Stimulated activated memory B cell treated with anti-CD40 and anti-IgM and Interleukin-4, amounts not matched to agents 10 μg/mL and 1 μg/mL and 100 μg/mL, for 72 hours (primary cell): ENCODE results near the gene LHPP.
"Not testable (repeated sequence)": the region's sequence is repeated elsewhere in the genome, so short reads cannot be mapped to it uniquely, and the experiment has no call there.

Source experiments
- ATAC-seq: fragments of 150-1000 bp; cut with Tn5 transposase; 2 replicates; pipeline ENCODE4 v1.10.0; 2021
- H3K27ac Mint-ChIP-seq: one replicate; pipeline ENCODE4 v1.8.0; 2022; ENCODE audit warnings: mild to moderate bottlenecking, mixed read lengths
- H3K27me3 Mint-ChIP-seq: one replicate; pipeline ENCODE4 v1.8.0; 2022; ENCODE audit warnings: mixed read lengths
- H3K36me3 Mint-ChIP-seq: one replicate; pipeline ENCODE4 v1.8.0; 2022; ENCODE audit warnings: mixed read lengths
- H3K4me1 Mint-ChIP-seq: one replicate; pipeline ENCODE4 v1.8.0; 2022; ENCODE audit warnings: mixed read lengths
- H3K4me3 Mint-ChIP-seq: one replicate; pipeline ENCODE4 v1.8.0; 2022; ENCODE audit warnings: mild to moderate bottlenecking, moderate library complexity, mixed read lengths
- H3K9me3 Mint-ChIP-seq: one replicate; pipeline ENCODE4 v1.8.0; 2022; ENCODE audit warnings: mixed read lengths

The LHPP gene

DNA sequence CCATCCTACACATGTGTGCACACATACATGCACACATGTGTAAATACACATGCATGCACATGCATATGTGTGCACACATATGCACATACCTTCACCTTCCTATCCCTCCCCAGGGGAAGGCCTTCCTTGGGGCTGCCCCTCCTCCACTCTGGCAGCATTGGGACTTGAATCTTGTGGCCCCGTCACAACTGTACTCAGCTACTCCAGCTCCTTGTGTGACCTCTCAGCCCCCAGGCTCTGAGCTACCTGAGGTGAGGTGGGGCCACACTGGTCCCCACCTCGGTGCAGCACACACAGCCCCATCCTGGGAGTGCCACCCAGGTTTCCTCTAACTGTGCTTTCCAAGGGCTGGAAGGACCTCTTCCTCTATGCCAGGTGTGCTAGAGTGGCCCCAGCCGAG lies 116.0 kb downstream of the LHPP start:
- peaks cover 3% of the 10 kb centered on the region for H3K9me3 Mint-ChIP-seq
- no peak for ATAC-seq
- H3K27ac Mint-ChIP-seq = no peak overlapping the region
- no peaks in the 10 kb centered on the region for H3K27me3 Mint-ChIP-seq
- peaks cover 34% of the 10 kb centered on the region for H3K4me1 Mint-ChIP-seq
- H3K36me3 Mint-ChIP-seq = peaks cover 7% of the 10 kb centered on the region
- H3K4me3 Mint-ChIP-seq = no peak overlapping the region

DNA sequence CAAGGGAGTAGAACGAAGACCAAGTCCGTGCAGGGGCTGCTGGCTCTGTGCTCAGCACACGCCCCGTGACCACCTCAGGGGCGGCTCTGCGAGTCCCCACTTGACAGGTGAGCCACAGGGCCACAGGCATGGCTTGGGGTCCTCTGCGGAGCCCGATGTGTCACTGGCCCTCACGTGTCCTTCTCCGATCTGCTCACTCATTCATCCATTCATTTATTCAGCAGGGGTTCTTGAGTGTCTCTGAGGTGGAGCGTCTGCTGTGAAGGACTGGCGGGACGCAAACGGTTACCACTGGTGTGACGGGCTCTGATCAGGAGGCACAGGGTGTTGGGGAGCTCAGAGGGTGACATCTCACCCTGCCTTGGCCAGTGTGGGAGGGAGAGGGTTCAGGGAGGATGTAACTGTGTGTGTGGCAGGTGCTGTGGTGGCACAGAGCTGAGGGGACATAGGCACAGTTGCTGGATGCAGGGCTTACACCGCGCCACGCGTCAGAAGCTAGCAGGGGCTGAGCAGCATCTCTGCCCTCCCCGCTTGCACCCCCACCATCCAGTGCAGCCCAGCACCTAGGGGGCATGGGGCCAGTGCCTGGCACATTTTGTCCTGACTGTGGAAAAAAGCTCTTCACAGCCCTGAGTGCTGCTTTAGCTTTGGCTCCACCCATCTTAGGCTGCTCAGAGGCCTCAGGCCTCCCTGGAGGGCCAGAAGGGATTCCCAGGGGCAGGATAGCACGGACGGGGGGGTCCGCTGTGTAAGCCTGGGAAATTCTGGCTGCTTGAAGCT lies 116.8 kb downstream of the LHPP start:
- H3K36me3 Mint-ChIP-seq = peaks cover 10% of the 10 kb centered on the region
- H3K4me1 Mint-ChIP-seq = peaks cover 42% of the 10 kb centered on the region
- peak; percentile 22 for ATAC-seq
- peaks cover 5% of the 10 kb centered on the region for H3K9me3 Mint-ChIP-seq
- H3K4me3 Mint-ChIP-seq = no peak overlapping the region
- H3K27me3 Mint-ChIP-seq = no peaks in the 10 kb centered on the region
- no peak overlapping the region for H3K27ac Mint-ChIP-seq

DNA sequence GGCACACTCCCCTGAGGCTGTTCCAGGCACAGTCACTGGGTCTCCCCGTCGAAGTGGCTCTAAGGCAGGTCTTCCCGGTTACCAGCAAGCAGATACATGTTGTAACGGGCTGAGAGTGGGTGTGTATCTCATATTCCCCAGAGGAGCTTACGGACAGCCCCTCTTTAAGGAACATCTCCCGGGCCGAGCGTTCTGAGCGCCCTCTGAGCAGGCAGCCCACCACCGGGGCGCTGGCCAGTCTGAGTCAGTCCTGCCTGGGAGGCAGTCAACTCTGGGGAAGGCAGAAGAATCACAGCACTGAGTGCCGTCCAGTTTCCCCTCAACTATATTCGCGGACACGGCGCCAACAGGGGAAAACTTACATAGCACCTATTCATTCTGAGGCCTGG lies 117.4 kb downstream of the LHPP start:
- H3K4me3 Mint-ChIP-seq = no peak overlapping the region
- ATAC-seq = no peak
- H3K36me3 Mint-ChIP-seq = peaks cover 12% of the 10 kb centered on the region
- H3K9me3 Mint-ChIP-seq = peaks cover 7% of the 10 kb centered on the region
- no peak overlapping the region for H3K27ac Mint-ChIP-seq
- no peaks in the 10 kb centered on the region for H3K27me3 Mint-ChIP-seq
- H3K4me1 Mint-ChIP-seq = peaks cover 45% of the 10 kb centered on the region

DNA sequence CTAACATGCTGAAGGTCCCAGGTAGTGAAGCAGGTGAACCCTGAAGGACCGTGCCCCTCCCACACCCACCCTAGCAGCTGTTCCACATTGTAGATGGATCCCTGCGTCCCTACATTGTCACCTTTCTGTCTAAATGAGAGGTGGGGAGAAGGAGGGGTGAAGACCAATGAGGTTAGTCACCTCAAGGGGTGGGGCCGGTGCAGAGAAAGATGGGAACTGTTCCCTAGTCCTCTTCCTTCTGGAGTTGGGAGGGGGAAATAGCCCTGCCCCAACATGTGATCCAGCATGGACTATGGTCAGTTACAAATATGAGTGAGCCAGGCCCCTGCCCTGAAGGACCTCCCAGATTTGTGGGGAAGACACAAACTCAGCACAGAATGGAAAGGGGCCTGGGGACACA lies 124.5 kb downstream of the LHPP start:
- H3K4me3 Mint-ChIP-seq = peak overlapping the region; percentile 44
- H3K27ac Mint-ChIP-seq = peak overlapping the region; percentile 67
- no peak for ATAC-seq
- H3K27me3 Mint-ChIP-seq = no peaks in the 10 kb centered on the region
- peaks cover 7% of the 10 kb centered on the region for H3K36me3 Mint-ChIP-seq
- peaks cover 4% of the 10 kb centered on the region for H3K9me3 Mint-ChIP-seq
- H3K4me1 Mint-ChIP-seq = peaks cover 50% of the 10 kb centered on the region

DNA sequence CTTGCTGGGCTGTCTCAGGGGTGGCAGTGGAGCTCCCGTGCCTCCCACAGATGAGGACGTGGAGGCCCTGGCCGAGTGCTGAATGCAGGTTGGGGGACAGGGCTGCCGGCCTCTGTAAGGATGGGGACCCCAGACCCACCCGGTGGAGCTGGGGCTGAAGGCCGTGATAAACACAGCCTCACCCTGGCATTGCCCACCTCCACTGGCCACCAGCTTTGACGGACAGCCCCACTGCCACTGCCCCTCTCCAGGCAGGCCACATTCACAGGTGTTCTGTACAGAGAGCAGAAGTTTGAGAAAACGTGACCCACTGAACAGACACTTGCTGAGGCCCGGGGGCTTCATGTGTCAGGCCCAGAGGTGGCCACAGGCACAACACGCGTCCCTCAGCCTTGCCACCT lies 126.2 kb downstream of the LHPP start:
- peaks cover 5% of the 10 kb centered on the region for H3K36me3 Mint-ChIP-seq
- ATAC-seq = peak; percentile 69
- H3K27me3 Mint-ChIP-seq = no peaks in the 10 kb centered on the region
- no peak overlapping the region for H3K4me3 Mint-ChIP-seq
- H3K4me1 Mint-ChIP-seq = peaks cover 58% of the 10 kb centered on the region
- H3K27ac Mint-ChIP-seq = peak overlapping the region; percentile 67
- H3K9me3 Mint-ChIP-seq = peaks cover 8% of the 10 kb centered on the region

DNA sequence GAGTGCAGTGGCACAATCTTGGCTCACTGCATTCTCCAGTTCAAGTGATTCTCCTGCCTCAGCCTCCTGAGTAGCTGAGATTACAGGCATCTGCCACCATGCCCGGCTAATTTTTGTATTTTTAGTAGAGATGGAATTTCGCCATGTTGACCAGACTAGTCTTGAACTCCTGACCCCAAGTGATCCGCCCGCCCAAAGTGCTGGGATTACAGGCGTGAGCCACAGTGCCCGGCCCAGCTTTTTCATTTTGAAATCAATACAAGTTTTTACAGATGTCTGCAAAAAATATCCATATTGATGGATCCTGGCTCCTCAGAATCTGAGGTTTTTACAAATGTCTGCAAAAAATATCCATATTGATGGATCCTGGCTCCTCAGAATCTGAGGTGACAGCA lies 126.7 kb downstream of the LHPP start:
- not testable (repeated sequence) for ATAC-seq, H3K9me3 Mint-ChIP-seq, H3K4me3 Mint-ChIP-seq, H3K27me3 Mint-ChIP-seq, H3K36me3 Mint-ChIP-seq
- H3K27ac Mint-ChIP-seq = peak overlapping the region; percentile 67
- H3K4me1 Mint-ChIP-seq = peaks cover 56% of the 10 kb centered on the region

DNA sequence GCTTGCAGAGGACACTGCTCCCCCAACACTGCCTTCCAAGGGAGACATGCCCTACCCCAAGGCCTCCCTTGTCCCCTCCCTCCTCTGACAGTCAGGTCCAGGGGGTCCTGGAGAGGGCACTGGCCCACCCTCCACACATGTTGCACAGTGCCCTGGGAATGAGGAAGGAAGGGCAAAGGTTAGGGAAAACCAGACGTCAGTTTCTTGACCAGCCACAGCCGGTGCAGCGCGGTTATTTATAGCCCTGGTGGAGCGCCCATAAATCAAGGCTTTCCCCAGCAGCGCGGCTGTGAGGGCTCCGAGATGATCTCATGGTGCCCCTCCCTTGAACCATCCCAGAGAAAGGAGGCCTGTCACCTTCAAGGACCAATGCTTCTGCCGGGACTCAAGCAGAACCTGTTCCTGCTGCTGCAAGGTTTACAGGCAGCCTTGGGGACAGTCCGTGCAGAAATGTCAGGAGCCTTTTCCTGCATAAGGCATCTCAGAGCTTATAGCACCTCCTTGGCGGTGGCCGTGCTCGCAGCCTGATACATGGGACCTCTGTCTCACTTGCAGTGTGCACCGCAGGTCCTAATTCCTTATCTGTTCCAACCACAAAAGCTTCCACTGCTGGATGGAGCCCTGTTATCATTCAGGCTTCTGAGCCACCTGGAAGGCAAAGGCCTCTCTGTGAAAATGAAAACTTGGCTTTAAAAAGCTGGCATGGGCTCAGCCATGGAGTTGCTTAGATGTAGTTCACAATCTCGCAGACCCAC lies 127.3 kb downstream of the LHPP start:
- H3K36me3 Mint-ChIP-seq = no peaks in the 10 kb centered on the region
- no peak for ATAC-seq

DNA sequence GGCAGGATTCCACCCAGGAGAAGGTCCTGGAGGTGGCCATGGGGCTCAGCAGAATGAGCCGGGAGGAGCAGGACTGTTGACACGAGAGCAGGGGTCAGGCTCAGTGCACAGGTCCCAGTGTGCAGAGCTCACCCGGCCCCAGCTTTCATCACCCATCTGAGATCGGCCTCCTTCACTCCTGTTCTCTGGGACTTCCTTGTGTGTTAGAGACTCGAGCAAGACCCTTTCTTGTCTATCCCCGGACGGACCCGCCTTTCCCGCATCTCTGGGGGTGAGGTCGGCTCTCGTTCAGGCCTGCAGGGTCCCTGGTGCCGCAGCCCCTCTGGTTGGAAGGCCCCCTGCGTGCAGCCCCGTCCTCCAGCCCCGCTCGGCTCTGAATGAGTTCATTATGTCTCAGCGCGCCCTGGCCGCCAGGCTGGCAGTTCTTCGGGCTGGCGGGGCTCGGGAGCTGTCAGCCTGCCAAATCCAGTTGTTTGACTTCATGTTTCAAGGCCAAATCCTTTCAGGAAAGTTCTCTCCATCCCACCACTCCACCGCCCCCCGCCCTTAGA lies 127.9 kb downstream of the LHPP start:
- no peak for ATAC-seq
- no peaks in the 10 kb centered on the region for H3K36me3 Mint-ChIP-seq
- H3K4me1 Mint-ChIP-seq = peaks cover 53% of the 10 kb centered on the region
- H3K4me3 Mint-ChIP-seq = no peak overlapping the region
- no peaks in the 10 kb centered on the region for H3K27me3 Mint-ChIP-seq
- H3K9me3 Mint-ChIP-seq = peaks cover 4% of the 10 kb centered on the region
- H3K27ac Mint-ChIP-seq = no peak overlapping the region

More for the DNA sequence above, 127.3 kb downstream of the LHPP start:
- Mint-ChIP-seq H3K4me3 (no peak overlapping the region), H3K27me3 (no peaks in the 10 kb centered on the region), H3K27ac (no peak overlapping the region), H3K9me3 (peaks cover 4% of the 10 kb centered on the region), H3K4me1 (peaks cover 53% of the 10 kb centered on the region)

DNA sequence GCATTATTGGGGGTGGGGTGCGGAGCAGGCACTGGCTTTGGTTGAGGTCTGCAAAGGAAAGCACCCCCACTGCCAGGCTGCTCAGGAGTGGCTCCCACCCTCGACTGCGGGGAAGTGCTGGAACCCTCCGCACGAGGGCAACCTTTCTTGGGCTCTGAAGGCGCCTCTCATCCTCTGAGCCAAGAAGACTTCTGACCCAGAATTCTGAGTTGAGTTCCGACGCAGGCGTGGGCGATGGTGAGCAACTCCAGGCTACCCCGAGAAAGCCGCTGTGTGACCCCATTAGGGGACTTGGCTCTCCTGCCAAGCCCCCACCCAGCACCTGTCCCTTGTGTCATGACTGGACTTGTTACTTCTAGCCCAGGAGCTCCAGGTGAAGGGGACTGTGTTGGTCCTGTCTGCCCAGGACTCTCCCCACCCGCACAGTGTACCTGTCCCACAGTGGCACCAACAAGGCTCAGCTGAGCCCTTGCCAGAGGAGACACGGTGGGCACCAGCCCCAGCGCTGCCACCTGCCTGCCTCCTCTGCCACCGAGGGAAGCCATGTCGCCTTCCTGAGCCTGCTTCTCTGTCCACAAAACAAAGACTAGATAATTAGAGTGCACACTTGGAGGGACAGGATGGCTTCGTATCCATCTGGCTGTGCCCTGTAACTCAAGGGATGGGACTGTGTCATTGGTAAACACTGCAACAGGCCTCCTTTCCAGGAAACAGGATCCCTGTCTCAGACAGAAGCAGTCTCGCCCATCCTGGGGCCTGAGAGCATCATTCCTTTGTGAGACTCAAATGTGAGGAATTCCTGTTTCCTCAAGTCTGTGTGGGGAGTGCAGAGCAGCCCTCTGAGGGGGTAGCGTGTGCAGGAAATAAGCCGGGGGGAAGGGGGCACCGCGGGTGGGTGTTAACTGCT lies 128.8 kb downstream of the LHPP start:
- Mint-ChIP-seq H3K9me3 (peaks cover 4% of the 10 kb centered on the region), H3K36me3 (no peaks in the 10 kb centered on the region), H3K4me3 (no peak overlapping the region), H3K27ac (peak overlapping the region; percentile 16), H3K4me1 (peaks cover 53% of the 10 kb centered on the region), H3K27me3 (no peaks in the 10 kb centered on the region)
- ATAC-seq = no peak

DNA sequence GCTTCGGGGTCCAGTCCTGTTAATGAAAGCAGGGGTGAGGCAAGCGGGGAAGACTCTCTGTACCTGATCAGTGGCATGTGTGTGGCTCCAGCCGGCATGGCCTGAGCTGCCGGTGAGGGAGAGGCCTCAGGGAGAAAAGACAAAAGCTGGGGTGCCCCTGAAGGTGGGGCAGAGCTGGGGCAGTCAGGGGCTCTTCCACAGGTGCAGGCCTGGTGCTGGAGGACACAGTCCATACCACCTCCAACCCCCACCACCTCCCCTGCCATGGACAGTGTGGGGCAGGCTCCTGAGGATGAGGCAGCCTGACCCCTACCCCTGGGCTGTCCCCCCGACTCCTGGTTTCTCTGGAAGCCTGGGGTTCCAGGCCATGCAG lies 129.5 kb downstream of the LHPP start:
- no peak for ATAC-seq
- no peaks in the 10 kb centered on the region for H3K27me3 Mint-ChIP-seq
- H3K27ac Mint-ChIP-seq = no peak overlapping the region
- no peaks in the 10 kb centered on the region for H3K36me3 Mint-ChIP-seq
- H3K4me3 Mint-ChIP-seq = no peak overlapping the region
- H3K9me3 Mint-ChIP-seq = peaks cover 4% of the 10 kb centered on the region
- peaks cover 57% of the 10 kb centered on the region for H3K4me1 Mint-ChIP-seq

DNA sequence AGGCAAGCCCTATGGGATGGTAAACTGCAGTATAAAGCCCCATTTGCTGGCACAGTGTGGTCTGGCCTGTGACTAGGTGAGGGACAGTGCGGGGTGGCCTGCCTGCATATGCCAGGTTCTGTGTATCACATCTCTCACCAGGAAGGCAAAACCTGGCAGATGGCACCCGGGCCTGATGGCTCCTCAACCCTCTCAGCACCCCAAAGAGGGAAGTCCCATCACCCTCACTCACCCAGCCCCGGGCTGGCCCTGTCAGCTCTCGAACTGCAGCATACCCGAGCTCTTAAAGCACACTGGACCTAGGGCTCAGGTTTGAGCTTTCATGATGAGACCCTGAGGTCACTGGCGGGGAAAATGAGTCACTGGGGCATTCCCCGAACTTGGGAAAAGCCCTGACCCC lies 130.5 kb downstream of the LHPP start:
- Mint-ChIP-seq H3K9me3 (peaks cover 4% of the 10 kb centered on the region), H3K36me3 (no peaks in the 10 kb centered on the region), H3K27me3 (no peaks in the 10 kb centered on the region), H3K4me3 (no peak overlapping the region), H3K27ac (peak overlapping the region; percentile 59), H3K4me1 (peaks cover 52% of the 10 kb centered on the region)
- ATAC-seq = peak; percentile 17

DNA sequence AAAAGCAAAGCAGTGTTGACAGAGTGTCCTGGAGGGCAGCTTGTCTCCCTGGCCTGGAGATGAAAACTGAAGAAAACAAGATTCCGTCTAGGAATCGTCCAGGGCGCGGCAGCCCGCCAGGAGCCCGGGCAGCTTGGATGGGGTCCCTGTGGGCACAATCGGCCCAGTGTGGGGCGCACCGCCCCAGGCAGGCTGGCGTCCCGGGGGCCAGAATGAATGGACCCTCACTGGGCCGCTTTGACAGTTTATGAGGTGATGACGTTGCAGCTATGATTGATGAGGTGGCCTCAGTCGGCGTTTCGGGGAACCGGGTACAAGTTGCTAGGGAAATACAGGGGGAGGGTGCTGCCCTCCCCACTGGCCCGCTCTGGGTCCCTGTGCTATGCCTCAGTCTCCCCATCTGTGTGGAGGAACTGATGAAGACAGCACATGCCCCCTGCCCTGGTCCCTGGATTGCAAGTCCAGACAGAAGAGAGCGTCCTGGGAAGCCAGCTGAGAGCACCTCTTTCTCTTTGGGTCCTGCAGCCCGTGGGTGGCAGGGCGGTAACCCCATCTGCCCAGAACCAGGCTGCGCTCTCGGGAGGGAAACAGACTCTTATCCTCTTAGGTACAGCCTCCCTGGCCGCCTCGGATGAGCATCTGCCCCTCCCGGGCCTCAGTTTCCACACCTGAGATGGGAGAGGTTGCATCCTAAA lies 131.3 kb downstream of the LHPP start:
- no peaks in the 10 kb centered on the region for H3K27me3 Mint-ChIP-seq
- ATAC-seq = no peak
- H3K36me3 Mint-ChIP-seq = no peaks in the 10 kb centered on the region
- H3K27ac Mint-ChIP-seq = peak overlapping the region; percentile 59
- peaks cover 4% of the 10 kb centered on the region for H3K9me3 Mint-ChIP-seq
- no peak overlapping the region for H3K4me3 Mint-ChIP-seq
- peaks cover 50% of the 10 kb centered on the region for H3K4me1 Mint-ChIP-seq

DNA sequence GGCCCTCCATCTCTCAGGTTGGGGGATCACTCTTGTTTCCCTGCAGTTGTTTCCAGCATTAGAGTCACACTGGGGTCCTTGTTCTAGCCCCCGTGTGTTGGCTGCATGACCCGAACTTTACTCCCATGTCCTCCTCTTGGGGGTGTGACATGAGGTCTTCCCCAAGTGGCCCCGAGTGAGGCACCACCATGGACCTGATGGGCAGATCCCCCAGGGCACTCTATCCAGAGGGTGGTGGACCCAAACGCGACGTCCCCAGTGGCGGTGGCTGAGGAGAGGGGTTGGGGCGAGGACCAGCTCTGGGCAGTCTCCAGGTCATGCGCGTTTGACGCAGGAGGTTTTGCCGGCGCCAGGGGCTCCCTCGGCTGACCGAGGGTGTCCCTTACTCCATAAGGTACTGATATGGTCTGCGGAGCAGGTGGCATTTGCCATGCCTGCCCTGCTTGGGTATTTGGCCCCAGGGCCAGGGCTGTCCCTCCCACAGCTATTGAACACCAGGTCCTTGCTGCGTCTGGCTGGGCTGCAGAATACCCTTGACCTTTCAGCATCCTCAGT lies 131.9 kb downstream of the LHPP start:
- no peak overlapping the region for H3K27ac Mint-ChIP-seq
- H3K4me3 Mint-ChIP-seq = no peak overlapping the region
- H3K4me1 Mint-ChIP-seq = peaks cover 50% of the 10 kb centered on the region
- peaks cover 4% of the 10 kb centered on the region for H3K9me3 Mint-ChIP-seq
- no peaks in the 10 kb centered on the region for H3K27me3 Mint-ChIP-seq
- peaks cover 1% of the 10 kb centered on the region for H3K36me3 Mint-ChIP-seq
- ATAC-seq = no peak

DNA sequence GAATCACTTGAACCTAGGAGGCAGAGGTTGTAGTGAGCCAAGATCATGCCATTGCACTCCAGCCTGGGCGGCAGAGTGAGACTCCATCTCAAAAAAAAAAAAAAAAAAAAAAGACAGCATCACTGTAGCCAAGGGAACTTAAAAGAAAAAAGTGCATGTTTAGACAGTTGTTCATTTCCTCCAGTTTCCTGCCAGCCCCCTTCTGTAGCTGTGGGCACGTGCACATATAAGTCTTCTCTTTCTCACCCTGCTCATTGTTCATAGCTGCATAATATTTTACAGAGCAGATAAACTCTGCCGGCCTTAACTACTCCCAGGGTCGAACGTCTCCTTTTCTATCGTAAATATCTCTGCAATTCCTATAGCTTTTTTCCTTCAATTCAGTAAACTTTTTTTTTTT lies 132.6 kb downstream of the LHPP start:
- H3K9me3 Mint-ChIP-seq = peaks cover 10% of the 10 kb centered on the region
- H3K27me3 Mint-ChIP-seq = no peaks in the 10 kb centered on the region
- no peak overlapping the region for H3K4me3 Mint-ChIP-seq
- H3K36me3 Mint-ChIP-seq = peaks cover 8% of the 10 kb centered on the region
- no peak for ATAC-seq
- peaks cover 53% of the 10 kb centered on the region for H3K4me1 Mint-ChIP-seq
- H3K27ac Mint-ChIP-seq = no peak overlapping the region
